ENCODE measurements around the gene ZP3.
"Not testable (repeated sequence)": the region's sequence is repeated elsewhere in the genome, so short reads cannot be mapped to it uniquely, and the experiment has no call there.

The ZP3 gene

GRCh38 chr7:76443846-76444245 lies 19.1 kb downstream of the ZP3 start:
- not testable (repeated sequence) for DNase-seq

- not testable (repeated sequence) for DNase-seq
These were observed 20.8 kb downstream of the ZP3 start for GRCh38 chr7:76445577-76446008.

- DNase-seq: not testable (repeated sequence)
These were observed 32.3 kb downstream of the ZP3 start for GRCh38 chr7:76457017-76457416.

DNA sequence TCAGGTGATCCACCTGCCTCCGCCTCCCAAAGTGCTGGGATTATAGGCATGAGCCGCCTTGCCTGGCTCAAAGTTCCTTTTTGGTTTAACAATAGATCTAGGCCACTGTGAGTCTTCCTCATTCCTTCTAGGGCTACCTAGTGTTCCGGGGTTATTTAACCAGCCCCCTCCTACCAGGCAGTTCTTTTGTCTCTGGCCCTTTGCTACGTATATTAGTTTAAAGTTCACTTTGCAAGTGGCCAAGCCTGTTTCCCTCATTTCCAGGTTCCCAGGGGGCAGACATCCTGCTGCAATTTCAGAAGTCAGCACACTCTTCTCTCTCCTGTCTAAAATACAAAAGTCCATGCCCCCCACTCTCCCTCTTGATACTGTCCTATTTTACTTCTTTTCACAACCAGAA lies 33.8 kb downstream of the ZP3 start:
- DNase-seq: not testable (repeated sequence)

GRCh38 chr7:76460767-76461166 lies 36.0 kb downstream of the ZP3 start:
- DNase-seq: not testable (repeated sequence)

DNA sequence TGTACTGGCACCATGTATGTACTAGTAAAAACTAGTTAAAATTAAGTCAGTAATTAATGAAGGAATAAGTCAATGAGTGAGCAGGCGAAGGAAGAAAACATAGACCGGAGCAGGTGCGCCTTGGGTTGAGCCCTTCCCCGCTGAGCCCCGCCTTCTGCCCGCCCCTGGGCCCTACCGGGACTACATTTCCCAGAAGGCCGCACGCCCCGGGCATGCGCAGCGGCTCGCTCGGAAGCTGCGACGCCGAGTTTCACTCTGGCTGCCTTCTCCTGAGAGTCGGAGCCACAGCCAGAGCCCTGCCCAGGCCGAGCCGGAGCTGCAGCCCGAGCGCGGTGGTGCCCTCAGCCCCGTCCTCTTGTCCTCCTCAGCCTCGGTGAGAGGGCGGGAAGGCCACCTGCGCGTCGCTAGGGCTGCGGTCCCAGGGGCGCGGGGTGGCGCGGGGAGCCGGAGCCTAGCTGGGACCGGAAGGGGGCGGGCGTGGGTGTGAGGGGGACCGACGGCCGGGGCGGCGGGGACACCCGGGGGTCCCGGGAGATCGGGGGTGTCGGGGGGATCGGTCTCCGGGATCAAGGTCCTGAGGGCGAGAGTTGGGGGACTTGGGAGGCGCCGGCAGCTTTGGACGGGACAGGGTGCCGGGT lies 36.8 kb downstream of the ZP3 start, which contains the start of gene DTX2:
Gene DTX2, plus strand, starts transcription at position 246 of the 638 bp plus-strand sequence. CDS start 18,801 bp downstream, outside the sequence.
- not testable (repeated sequence) for DNase-seq

DNA sequence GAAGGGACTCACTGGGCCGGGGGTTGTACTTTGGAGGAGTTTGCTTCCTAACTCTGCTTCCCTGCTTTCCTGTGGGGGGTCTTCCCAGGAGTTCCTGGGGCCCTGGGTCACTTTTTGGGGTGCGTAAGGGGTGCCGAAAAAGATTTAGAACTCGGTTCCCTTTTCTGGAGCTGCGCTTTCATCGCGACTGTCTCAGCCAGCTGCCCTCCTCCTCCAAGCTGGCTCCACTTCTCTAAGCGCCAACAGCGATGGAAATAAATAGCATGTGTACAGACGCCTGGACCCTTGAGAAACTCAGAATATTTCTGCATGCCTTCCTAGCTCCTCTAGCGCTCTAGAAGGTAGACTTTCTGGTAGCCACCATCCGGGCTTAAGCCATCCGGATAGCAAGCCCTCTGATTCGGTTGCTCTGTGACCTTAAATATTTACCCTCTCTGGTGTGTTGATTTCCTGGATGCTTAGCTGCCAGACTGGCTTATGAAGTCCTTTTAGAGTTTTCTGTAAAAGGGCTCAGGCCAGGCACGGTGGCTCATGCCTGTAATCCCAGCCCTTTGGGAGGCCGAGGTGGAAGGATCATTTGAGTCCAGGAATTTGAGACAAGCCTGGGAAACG lies 37.6 kb downstream of the ZP3 start:
- not testable (repeated sequence) for DNase-seq

DNA sequence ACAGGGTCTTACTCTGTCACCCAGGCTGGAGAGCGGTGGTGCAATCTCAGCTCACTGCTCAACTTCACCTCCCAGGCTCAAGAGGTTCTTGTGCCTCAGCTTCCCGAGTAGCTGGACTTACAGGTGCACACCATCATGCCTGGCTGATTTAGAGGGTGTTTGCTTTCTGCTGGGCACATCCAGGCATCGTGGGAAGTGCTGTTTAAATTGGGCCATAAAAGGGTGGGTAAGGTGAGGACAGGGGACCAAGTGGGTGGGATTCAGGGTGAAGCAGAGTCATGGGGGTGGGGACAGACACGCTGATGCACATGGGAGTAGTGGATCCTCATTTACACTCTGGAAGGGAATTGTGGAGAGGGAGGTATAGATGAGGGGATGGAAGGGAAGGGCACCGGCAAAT lies 40.2 kb downstream of the ZP3 start:
- not testable (repeated sequence) for DNase-seq

DNA sequence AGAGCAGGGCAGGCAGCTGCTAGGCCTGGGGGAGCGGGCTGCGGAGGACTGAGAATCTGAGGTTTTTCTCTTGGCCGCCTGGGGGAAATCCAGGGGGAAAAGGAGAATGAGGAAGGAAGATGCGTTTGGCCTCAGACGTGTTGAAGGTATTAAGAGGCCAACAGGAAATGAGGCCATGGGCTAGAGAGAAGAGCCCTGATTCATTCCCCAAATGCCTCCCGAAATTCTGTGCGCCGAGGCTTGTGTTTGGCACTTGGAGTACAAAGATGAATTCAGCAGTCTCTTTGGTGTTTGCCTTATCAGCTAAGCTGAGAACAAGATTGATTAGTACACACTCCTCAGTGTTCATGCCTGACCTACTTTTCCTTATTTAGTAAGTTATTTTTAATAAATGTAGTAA lies 41.2 kb downstream of the ZP3 start:
- DNase-seq: not testable (repeated sequence)

DNA sequence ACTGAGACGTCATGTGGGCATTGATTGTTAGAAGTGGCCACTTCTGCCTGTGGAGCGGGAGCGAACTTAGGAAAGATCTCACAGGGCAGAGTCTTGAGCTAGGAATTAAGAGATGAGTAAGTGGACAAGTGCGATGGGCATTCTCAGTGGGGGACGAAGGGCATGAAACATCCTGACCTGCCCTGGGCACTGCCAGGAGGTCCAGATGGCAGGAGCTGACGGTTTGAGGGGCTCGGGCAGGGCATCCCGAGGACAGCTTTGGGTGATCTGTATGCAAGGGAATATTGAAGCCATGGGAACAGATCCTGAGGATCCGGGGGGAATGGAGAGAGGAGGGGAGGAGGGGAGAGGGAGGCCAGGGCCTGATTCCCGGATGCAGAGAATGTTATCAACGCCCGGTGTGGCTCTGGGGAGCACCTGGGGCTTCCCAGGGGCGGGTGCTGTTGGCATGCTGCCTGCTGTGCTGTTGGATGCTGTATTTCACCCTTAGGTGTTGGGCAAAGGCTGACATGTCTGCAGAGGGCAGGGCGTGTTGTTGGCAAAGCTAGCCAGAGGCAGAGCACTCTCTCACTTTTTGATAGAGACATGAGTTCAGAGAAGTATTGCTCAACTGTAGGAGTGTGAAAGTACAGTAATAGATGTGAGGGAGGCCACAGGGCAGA lies 43.1 kb downstream of the ZP3 start:
- not testable (repeated sequence) for DNase-seq

GRCh38 chr7:76471556-76472221 lies 46.9 kb downstream of the ZP3 start:
- not testable (repeated sequence) for DNase-seq

GRCh38 chr7:76473097-76473496 lies 48.3 kb downstream of the ZP3 start:
- not testable (repeated sequence) for DNase-seq

DNA sequence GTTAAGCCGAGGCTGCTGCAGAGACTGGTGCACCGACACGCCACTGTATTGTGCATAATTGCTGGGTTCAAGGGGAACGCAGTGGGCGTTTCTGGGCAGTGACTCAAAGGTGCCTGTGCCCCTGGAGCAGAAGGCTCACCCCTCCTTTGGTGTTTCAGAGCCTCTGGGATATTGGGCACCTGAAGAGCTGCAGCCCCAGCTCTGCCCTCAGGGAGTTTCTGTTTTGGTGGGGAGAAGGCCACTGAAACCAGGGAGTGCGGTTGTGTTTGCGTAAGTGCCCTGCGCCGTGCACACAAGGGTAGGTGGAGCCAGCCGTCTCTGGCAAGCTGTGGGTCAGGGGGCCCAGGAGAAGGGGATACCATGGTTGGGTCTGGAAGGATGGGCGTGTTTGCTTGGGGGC lies 51.5 kb downstream of the ZP3 start:
- DNase-seq: not testable (repeated sequence)

DNA sequence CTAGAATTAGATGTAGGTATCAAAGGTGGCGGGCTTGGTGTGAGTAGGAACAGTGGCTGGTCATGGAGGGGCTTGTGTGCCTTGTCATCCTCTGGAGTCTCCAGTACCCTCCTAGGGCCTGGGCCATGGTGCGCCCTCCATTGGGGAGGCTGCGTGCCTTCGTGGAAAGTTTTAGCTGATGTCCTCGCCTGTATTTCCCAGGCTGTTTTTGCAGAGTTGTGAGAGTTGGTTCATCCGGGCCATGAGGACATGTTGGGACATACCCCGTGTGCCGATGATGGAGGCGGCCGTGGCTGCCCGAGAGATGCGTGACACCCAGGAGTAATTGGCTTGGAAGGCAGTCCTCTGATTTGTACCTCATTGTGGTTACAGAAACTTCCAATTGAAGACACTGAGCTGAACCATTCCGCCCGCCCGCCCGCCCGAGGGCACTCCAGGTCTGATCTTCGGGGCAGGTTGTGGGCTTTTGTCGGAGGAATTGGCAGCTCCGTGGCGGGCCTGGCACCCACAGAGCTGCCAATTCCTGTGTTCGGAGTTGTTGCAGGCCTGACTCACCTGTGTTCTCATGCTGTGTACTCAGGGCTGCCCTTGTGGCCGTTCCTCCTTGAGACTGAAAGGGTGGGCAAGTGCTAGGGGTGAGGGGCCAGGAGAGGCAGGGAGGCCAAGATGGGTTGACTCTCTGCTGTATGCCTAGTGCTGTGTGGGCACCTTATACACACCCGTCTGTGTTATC lies 52.2 kb downstream of the ZP3 start:
- DNase-seq: not testable (repeated sequence)

GRCh38 chr7:76479628-76480027 lies 54.9 kb downstream of the ZP3 start:
- DNase-seq: not testable (repeated sequence)

DNA sequence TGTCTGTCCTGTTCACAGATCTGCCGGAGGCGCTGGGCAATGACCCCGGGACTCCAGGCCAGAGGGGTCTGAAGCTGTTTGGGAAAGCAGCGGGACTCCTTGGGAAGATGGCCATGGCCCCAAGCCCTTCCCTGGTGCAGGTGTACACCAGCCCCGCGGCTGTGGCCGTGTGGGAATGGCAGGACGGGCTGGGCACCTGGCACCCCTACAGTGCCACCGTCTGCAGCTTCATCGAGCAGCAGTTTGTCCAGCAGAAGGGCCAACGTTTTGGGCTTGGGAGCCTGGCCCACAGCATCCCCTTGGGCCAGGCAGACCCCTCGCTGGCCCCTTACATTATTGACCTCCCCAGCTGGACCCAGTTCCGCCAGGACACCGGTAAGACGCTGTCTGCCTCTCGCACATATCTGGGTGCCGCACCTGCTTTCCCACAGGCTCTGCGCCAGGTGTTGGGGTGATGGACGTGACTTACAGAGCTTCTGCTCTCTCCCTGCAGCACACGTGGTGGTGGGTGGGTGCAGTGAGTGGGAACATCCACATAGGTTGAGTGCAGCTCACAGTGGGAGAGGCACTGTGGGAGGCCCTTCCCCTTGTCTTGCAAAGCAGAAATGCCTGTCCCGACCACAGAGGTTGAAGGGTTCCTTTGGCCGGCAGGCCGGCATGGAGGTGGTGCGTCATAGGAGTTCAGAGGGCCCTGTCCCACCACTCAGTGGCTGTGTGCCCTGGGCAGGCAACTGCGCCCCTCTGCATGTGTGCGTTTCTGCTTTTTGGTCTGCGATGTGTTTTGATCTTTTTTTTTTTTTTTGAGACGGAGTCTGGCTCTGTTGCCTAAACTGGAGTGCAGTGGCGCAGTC lies 55.9 kb downstream of the ZP3 start:
- DNase-seq: not testable (repeated sequence)

- DNase-seq: not testable (repeated sequence)
These were observed 57.9 kb downstream of the ZP3 start for GRCh38 chr7:76482660-76483059.

DNA sequence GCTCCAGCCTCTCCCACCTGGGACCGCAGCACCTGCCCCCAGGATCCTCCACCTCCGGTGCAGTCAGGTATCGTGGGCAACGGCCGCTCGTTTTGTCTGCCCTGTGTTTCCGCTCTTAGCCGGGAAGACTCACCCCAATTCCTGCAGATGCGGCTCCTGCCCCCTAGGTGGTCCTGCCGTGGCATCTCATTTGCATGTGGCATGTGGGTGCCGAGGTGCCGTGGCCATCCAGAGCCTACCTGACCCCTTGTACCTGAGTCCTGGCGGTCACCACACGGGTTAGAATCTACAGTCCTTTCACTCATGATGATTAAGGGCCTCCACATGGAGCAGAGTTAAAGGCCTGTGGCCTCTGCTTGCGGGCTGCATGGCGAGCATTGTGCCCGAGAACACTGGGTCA lies 58.3 kb downstream of the ZP3 start:
- DNase-seq: not testable (repeated sequence)

- not testable (repeated sequence) for DNase-seq
These were observed 59.7 kb downstream of the ZP3 start for GRCh38 chr7:76484456-76484855.

DNA sequence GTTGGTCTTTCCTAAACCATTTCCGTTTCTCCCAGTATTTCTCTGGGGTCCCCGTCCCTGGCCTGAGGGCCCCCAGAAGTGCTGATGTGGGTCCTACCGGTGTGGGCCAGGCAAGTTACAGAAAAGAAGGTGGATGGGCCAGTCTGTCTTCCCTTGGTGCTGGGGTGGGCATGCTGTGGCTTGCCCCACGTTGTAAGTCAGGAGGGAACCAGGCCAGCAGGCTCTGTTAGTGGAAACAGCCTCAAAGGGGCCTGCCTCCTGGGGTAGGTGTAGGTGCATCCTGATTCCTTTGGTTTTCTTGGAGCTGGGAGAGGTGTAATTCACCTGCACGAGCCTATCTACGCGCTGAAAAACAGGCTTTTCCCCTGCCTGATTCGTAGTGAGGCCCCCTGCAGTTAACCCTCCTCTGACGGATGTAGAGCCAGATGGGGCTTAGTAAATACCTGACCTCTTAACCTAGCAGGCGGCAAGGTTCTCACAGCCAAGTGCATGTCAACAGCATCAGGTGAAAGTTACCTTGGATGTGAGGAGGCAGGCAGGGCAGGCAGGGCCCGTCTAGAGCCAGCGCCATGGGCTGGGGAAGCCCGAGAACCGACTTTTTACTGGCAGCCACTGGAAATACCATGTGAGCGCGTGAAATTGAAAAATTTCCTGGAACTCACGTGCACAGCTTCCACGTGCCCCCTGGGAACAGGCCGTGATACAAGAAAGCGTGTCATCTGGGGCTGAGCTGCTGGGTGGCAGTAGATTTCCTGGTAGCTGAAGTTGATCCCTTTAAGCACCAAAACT lies 61.3 kb downstream of the ZP3 start:
- not testable (repeated sequence) for DNase-seq

GRCh38 chr7:76486618-76487017 lies 61.9 kb downstream of the ZP3 start:
- not testable (repeated sequence) for DNase-seq

All from NCI-H1092 (cell line).